Stimulated activated CD4-positive, alpha-beta T cell treated with anti-CD3 and anti-CD28 coated beads, Interleukin-1b, Interleukin-23, amount 100 ng/mL, for 1 hour (primary cell): Measurements from ENCODE around the gene SH3BGRL2.
A peak's percentile ranks its signal among the peaks of the same experiment; 100 is the strongest.

ENCODE experiments used
- DNase-seq, 2 donors: peaks; one replicate each; pipeline ENCODE4 v3.0.0-alpha.2; 2020; ENCODE audit warnings: low read depth in 2 of 2

The SH3BGRL2 gene

DNA sequence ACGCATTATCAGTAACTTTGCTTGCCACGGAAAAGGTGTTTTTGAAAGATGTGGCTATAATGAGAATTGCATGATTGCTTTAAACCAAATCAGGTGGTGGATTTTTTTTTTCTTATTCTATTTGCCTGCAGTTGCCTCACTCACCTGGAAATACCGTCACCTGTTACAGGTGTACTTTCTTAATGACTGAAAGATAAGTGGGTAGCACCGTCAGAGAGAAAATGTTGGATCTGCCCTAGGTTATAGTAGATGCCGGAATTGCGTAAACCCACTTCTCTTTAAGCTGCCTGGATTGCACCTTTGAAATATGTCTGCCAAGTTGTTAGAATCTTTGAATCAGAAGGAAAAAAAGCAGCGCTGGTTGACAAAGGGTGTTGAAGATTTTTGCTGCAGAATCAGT, 68.5 kb downstream of the SH3BGRL2 start:
- no peak for DNase-seq

DNA sequence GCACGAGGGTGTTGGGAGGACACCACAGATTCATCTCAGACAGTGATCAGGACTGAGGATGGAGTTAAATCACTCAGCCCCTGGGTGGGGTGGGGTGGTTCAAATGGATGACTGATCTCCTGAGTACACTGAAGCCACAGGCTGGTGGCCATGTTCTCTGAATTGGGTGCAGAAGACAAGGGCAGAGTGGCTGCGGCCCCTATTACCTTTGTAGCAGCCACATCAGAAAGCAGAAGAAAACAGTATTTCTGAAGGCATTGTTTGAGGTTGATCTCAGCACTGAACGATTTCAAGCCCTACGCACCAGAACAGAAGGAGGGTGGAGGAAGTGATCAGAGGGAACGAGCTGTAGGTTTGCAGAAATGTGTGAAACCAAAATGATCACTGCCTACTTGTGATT, 71.6 kb downstream of the SH3BGRL2 start:
- no peak for DNase-seq

GRCh38 chr6:79704200-79704599, 73.1 kb downstream of the SH3BGRL2 start:
- DNase-seq, result no peak

DNA sequence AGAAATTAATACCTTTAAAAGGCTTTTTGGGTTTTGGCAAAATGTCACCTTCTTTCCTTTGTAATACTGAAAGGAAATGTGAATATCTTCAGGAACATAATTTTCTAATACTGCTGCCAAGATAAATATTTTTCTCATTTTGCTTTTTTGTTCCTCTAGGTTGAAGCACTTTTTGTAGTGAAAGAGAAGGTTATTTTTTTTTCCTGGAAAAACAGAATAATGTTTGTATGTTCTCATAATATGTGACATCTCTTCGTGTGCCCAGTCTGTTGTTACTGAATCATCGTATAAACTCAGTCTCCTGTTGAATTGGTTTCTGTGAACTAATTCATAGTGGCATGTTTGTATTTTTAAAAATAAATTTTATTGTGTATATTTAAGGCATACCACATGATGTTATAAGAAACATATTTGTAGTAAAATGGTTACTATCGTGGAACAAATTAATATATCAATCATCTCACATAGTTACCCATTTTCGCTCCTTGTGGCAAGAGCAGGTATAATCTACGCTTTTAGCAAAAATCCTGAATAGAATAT, 74.4 kb downstream of the SH3BGRL2 start:
- no peak for DNase-seq

- no peak for DNase-seq
Observed at GRCh38 chr6:79706527-79706926, 75.4 kb downstream of the SH3BGRL2 start.

GRCh38 chr6:79707621-79708020, 76.5 kb downstream of the SH3BGRL2 start:
- no peak for DNase-seq

GRCh38 chr6:79708095-79708791, 77.1 kb downstream of the SH3BGRL2 start:
- DNase-seq, result no peak

DNA sequence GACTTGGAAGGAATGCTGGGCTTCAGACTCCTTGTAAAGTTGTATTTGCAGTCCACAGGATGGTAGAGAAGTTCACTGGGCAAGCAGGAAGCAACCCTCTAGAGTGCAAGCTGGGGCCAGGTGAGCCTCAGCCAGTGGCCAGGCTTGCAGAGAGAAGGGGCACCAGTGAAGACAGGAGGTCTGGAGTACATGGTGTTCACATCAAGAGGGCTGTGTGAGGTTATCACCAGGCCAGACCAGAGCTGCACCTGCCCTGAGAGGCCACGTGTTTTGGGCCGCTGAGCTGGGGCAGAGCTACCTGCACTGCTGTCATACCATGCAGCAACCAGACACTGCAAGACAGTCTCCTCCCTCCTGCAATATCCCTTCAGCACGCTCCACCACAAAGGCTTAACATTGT, 79.0 kb downstream of the SH3BGRL2 start:
- no peak for DNase-seq

DNA sequence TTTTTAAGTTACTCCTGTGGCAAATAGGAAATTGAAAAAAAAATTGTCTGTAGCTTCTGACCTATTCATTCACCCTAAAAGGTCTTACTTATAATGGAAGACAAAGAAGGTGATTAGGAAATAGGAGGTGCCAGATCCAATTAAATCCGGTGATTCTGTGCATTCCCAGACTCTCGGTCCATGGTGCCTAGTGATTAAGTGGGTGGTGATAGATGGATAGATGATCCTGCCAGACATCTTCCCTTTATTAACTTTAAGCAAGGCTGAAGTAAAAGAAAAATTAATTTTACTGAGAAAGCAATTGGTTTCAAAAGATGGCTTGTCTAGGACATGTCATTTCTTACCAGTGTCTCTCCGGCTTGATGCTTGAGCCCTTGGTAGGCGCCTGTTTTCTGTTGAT, 80.0 kb downstream of the SH3BGRL2 start:
- no peak for DNase-seq

DNA sequence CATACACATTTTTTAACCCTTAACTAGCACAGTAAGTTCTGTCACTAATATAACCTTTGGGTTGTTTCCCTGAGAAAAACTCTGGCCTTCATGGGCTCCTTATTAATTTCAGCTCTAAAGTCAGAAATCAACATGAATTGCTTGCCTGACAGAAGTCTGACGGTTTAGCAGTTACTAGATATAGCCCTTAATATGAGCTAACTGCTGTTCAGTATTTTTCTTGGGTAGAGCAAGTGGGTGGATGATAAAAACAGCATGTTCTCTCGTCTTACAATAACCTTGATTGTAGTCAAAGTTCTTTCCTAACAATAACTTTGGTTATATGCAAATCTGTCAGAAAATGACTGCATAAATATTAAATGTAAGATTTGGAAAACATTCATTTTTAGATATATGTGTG, 81.0 kb downstream of the SH3BGRL2 start:
- DNase-seq, result no peak

DNA sequence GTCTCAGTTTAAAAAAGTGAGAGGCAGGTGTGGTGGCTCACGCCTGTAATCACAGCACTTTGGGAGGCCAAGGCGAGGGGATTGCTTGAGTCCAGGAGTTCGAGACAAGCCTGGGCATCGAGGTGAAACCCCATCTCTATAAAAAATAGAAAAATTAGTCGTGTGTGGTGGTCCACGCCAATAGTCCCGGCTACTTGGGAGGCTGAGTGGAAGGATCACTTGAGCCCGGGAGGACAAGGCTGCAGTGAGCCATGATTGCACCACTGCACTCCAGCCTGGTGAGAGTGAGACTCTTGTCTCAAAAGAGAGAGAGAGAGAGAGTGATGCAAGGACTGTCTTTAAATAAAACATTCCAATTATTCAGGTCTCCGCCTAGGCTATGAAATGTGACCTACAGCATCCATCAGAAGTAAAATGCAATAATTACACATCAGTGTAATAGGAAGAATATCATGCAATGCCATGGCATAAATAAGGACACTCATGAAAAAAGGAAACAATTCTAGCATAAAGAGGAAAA, 81.5 kb downstream of the SH3BGRL2 start:
- DNase-seq, result no peak

- peak in 1 of 2 donors; percentile 17 for DNase-seq
Observed at GRCh38 chr6:79713701-79714322, 82.7 kb downstream of the SH3BGRL2 start.

GRCh38 chr6:79717989-79718388, 86.9 kb downstream of the SH3BGRL2 start:
- no peak for DNase-seq

DNA sequence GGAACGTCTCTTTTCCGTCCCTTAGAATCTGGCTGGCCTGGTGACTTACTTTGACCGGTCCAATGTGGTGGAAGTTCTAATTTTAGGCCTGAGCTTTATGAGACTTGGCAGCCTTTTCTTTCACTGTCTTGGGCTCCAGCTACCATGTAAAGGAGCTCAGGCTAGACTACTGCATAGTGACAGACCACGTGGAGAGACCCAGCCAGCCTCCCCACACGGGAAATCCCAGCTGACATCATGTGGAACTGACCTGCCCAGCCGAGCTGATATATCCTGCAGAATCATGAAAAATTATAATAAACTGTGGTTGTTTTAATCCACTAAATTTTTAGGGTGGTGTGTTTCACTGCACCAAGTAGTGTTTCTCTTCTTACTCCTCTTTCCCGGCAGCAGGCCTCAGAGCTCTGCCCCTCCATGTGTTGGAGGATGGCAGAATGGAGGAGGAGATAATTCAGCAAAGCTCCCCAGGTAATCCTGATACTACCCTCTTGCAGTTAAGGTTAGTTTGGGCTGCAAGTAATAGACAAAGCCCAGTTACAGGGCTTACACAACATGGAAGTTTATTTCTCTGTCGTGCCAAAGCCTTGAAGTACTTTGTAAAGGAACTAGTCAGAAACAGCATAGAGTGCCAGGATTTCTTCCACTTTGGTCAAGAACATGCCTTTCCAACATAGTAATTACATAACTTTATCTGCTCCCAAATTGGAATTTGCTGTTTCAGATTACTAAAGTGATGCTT, 87.5 kb downstream of the SH3BGRL2 start:
- DNase-seq, result no peak

GRCh38 chr6:79719248-79719960, 88.3 kb downstream of the SH3BGRL2 start:
- no peak for DNase-seq

DNA sequence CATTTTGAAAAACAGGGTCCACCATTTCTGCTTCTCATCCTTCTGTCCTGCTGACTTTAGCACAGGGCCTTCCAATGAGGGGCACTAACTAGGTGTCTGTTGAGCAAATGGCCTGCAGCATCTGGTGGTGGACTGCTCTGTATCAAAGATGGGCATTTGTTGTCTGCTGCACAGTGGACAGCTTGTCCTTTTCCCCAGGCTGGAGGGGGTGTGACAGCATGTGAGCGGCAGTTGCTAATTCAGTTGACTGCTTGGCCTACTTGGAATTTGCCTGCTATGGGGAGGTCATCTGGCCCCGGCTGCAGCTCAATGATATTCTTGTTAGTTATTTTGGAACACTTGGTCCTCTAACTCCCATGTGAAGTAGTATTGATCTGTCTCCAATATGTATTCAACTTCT, 93.7 kb downstream of the SH3BGRL2 start:
- DNase-seq, result no peak

- DNase-seq, result no peak
Observed at GRCh38 chr6:79731471-79731870, 100.3 kb downstream of the SH3BGRL2 start.

GRCh38 chr6:79733388-79733787, 102.3 kb downstream of the SH3BGRL2 start:
- no peak for DNase-seq

DNA sequence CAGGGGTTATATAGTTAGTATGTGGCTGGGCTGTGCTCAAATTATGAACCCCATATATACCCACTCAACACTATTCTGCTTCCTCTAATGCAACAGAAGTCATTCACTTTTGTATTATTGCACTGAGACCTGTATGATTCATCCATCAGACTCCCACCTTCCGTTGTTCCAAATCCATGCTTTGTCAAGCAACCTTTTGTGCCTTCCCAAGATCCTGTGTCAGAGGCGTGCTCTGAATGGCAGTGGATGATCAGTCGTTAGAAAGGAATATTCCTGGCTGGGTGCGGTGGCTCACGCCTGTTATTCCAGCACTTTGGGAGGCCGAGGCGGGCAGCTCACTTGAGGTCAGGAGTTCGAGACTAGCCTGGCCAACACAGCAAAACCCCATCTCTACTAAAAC, 103.2 kb downstream of the SH3BGRL2 start:
- DNase-seq, result no peak

DNA sequence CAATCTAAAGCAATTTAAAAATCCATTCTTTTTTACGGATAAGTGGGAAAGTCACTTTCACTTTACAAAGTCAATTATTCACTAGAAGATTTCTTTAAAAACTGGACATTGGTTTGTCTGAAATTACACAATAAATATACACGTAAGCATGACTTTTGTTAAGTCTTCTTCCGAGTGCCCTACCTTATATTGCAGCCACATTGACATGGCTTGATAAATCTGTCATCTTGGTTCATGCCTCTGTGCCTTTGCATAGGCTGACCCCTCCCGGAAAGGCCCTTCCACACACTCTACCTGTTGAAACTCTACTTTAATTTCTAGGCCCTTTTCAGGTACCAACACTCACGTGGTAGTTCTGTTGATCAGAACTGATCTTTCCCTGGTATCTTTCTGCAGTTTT, 104.1 kb downstream of the SH3BGRL2 start:
- DNase-seq, result no peak

DNA sequence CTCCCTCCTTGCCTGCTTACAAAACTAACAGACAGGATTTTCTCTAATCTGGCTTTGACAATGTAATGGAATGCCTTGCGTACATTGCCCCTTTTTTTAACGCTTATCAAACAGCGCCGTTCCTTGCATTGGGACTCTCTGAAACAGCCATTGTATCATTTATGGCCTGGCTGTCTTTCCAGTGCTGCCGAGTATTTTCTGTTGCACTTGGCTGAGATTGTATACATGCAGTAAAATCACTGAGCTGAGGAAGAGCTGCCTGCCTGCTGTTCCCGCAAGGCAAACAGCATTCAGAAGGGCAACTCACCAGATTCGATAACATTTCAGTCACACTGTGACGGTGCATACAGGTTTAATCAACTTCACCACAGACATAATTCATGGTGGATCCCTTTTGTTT, 106.0 kb downstream of the SH3BGRL2 start:
- no peak for DNase-seq

GRCh38 chr6:79742030-79742429, 110.9 kb downstream of the SH3BGRL2 start:
- no peak for DNase-seq
